Kidney (tissue), 14 donors: ENCODE data around the gene HIPK2. TPM values are rescaled to one million over a fixed set of nuclear protein-coding genes. Genes with fewer than 3 reads are reported as not detected.

ENCODE experiments used
- DNase-seq, 5 donors: peaks; one replicate each; pipeline ENCODE4 v3.0.0-alpha.2; 2013 to 2020
- FAIRE-seq: peaks from 2 replicates; lab custom pipeline; 2012; peaks lifted over from hg19 to GRCh38; lab: Jason Lieb, UNC
- H3K27ac ChIP-seq, 2 donors: one replicate each; pipeline ENCODE4 v1.7.0; 2013; ENCODE audit warnings: low read depth in 2 of 2, low read length in 2 of 2, inconsistent platforms in 1 of 2
- H3K27me3 ChIP-seq: one replicate; pipeline ENCODE4 v1.7.1; 2013; ENCODE audit warnings: low read length, inconsistent platforms; ENCODE audit not compliant: control insufficient read depth, insufficient read depth
- H3K36me3 ChIP-seq, 3 donors: one replicate each; pipeline versions ENCODE4 v1.7.0 to v1.7.1; 2013; ENCODE audit warnings: low read length in 3 of 3, control low read depth in 1 of 3, inconsistent platforms in 1 of 3; ENCODE audit not compliant: insufficient read depth in 3 of 3, control insufficient read depth in 2 of 3
- H3K4me1 ChIP-seq, 3 donors: one replicate each; pipeline versions ENCODE4 v1.7.0 to v1.7.1; 2013; ENCODE audit warnings: low read length in 3 of 3, inconsistent platforms in 1 of 3, low read depth in 1 of 3; ENCODE audit not compliant: control insufficient read depth in 2 of 3, insufficient read depth in 2 of 3
- H3K4me3 ChIP-seq, 3 donors: one replicate each; pipeline versions ENCODE4 v1.7.0 to v1.8.1; 2013; ENCODE audit warnings: low read length in 3 of 3, control low read depth in 1 of 3, inconsistent platforms in 1 of 3
- H3K9ac ChIP-seq, 3 donors: one replicate each; pipeline versions ENCODE4 v1.7.0 to v1.7.1; 2013; ENCODE audit warnings: low read length in 3 of 3, control low read depth in 1 of 3, inconsistent platforms in 1 of 3
- H3K9me3 ChIP-seq, 3 donors: one replicate each; pipeline versions ENCODE4 v1.7.0 to v1.7.1; 2013; ENCODE audit warnings: low read length in 3 of 3, control low read depth in 1 of 3, inconsistent platforms in 1 of 3; ENCODE audit not compliant: control insufficient read depth in 2 of 3, insufficient read depth in 1 of 3
- CTCF ChIP-seq: IDR thresholded peaks from 3 replicates; pipeline ENCODE4 v1.5.1; 2012; ENCODE audit warnings: mild to moderate bottlenecking, moderate library complexity, borderline replicate concordance; ENCODE audit not compliant: insufficient read depth; ENCODE audit errors: extremely low read depth
- intact Hi-C: fragments of 100-400 bp; cut with DNase I; formaldehyde crosslinking; loops from one replicate; pipeline ENCODE4 v1.11.1; 2022
- polyA plus RNA-seq: library from polyadenylated mRNA; stranded (reverse); fragments of 350-450 nt; fragmentation: Illumina TruSeq; extraction: RNeasy Lipid Tissue Mini Kit (QIAGEN cat#74804); gene quantifications from one replicate; pipeline ENCODE4 v1.2.3, GENCODE V29; 2014; ENCODE audit warnings: low read depth, low replicate concordance; ENCODE audit not compliant: insufficient read depth
- total RNA-seq: library from RNA; stranded (reverse); fragmentation: NEBNext Ultra II Directional; extraction: Animal tissue kit (Norgen Biotek cat#: 25700); gene quantifications from one replicate; pipeline ENCODE4 v1.2.1, GENCODE V29; 2021
- donor health status: control.
- donor health status: control.
- donor health status: control.
- donor health status: control.
- donor health status: control.
- donor health status: DM: yes; HTN: yes; CAD: no.
- donor health status: Normal renal cell carcinoma (clear cell type).

HIPK2 gene
- total and polyA plus RNA-seq, 2 donors from 2014 or later = 9.6 to 153 TPM

- intact Hi-C loops = no loop called here
- no peaks in the 10 kb centered on the region for H3K27me3 ChIP-seq
- no peak overlapping the region for H3K4me3 ChIP-seq
- H3K4me1 ChIP-seq = peaks cover 0 to 42% (median 18%) of the 10 kb centered on the region in 3 donors
- TF ChIP-seq CTCF = no peak
- DNase-seq (peak in 2 of 5 donors; percentile 23 to 35), FAIRE-seq (no peak)
- no peak overlapping the region for H3K27ac ChIP-seq
- H3K9me3 ChIP-seq = no peaks in the 10 kb centered on the region
- peaks cover 3 to 4% (median 3%) of the 10 kb centered on the region in 3 donors for H3K36me3 ChIP-seq
- no peak overlapping the region for H3K9ac ChIP-seq
These were observed 79.0 kb downstream of the HIPK2 start for GRCh38 chr7:139698844-139699243.

GRCh38 chr7:139698278-139698677, 79.5 kb downstream of the HIPK2 start:
- intact Hi-C loops = no loop called here
- DNase-seq (no peak), FAIRE-seq (no peak)
- Histone ChIP-seq H3K9me3 (no peaks in the 10 kb centered on the region), H3K4me1 (peaks cover 0 to 37% (median 16%) of the 10 kb centered on the region in 3 donors), H3K27ac (no peak overlapping the region), H3K27me3 (no peaks in the 10 kb centered on the region), H3K4me3 (no peak overlapping the region), H3K36me3 (peaks cover 3 to 4% (median 3%) of the 10 kb centered on the region in 3 donors), H3K9ac (no peak overlapping the region)
- TF ChIP-seq CTCF = no peak

- intact Hi-C loops = no loop called here
- H3K4me3 ChIP-seq = no peak overlapping the region
- DNase-seq = no peak
- FAIRE-seq = no peak
- no peaks in the 10 kb centered on the region for H3K9me3 ChIP-seq
- no peak overlapping the region for H3K27ac ChIP-seq
- no peak for TF ChIP-seq CTCF
- H3K4me1 ChIP-seq = peaks cover 0 to 33% (median 9%) of the 10 kb centered on the region in 3 donors
- no peak overlapping the region for H3K9ac ChIP-seq
- H3K27me3 ChIP-seq = no peaks in the 10 kb centered on the region
- H3K36me3 ChIP-seq = peaks cover 3 to 4% (median 3%) of the 10 kb centered on the region in 3 donors
These were observed 80.7 kb downstream of the HIPK2 start for GRCh38 chr7:139697056-139697455.

GRCh38 chr7:139696552-139696951, 81.2 kb downstream of the HIPK2 start:
- H3K4me3 ChIP-seq = no peak overlapping the region
- no peaks in the 10 kb centered on the region for H3K27me3 ChIP-seq
- intact Hi-C loops = no loop called here
- TF ChIP-seq CTCF = no peak
- H3K4me1 ChIP-seq = peaks cover 0 to 29% (median 7%) of the 10 kb centered on the region in 3 donors
- H3K9me3 ChIP-seq = no peaks in the 10 kb centered on the region
- DNase-seq (no peak), FAIRE-seq (no peak)
- H3K36me3 ChIP-seq = peaks cover 3 to 4% (median 3%) of the 10 kb centered on the region in 3 donors
- H3K27ac ChIP-seq = no peak overlapping the region
- no peak overlapping the region for H3K9ac ChIP-seq
